GM19193 (cell line): ENCODE data around the gene VAV1.

Experiments used
- POLR2A ChIP-seq: IDR thresholded peaks from 4 replicates; pipeline ENCODE4 v1.6.1; 2011; ENCODE audit not compliant: insufficient read depth, insufficient read length; ENCODE audit errors: extremely low read depth

Gene VAV1

GRCh38 chr19:6838062-6838655, 65.7 kb downstream of the VAV1 start:
- no peak for TF ChIP-seq POLR2A

DNA sequence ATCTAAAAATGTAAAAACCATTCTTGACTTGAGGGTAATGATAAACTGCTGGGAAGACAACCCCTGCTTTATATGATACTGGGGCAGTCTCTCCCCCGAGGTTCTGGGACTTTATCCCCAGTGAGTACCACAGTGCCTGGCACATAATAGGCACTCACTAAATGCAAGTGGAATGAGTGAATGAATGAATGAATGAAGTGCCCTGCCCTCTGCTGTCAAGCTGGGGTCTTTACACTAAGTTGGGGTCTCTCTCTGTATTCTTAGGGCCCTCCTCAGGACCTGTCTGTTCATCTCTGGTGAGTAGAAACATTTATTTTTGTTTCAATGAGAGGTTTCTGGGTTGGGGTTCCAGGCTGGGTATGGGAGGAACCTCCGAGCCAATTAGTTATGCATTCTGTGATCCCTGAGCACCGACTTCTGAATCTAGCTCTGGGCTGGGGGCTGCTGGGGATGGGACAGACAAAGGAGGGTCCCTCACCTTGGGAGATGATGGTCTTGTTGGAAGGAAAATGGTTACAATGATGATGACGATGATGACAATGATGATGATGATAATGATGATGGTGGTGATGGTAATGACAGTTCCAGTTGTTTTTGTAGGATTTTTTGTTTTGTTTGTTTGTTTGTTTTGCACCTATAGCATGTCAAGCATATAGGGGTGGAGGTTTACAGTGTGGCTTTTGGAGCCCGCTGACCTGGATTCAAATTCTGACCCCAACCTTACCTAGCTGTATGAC, 70.5 kb downstream of the VAV1 start:
- no peak for TF ChIP-seq POLR2A

DNA sequence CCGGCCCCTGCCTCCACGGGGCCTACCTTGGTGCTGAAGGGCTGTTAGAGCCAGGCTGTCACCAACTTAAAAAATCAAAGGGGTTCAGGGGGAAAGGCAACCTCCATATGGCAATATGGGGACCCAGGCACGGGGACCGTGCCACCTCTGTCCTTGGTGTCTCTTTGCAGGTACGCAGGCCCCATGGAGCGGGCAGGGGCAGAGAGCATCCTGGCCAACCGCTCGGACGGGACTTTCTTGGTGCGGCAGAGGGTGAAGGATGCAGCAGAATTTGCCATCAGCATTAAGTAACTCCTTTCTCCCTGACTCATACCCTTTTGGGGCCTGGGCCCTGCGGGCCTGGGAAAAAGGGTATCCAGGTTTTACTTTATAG, 75.3 kb downstream of the VAV1 start:
- no peak for TF ChIP-seq POLR2A

- no peak for TF ChIP-seq POLR2A
These were observed 76.5 kb downstream of the VAV1 start for GRCh38 chr19:6848986-6849385.

- no peak for TF ChIP-seq POLR2A
These were observed 77.4 kb downstream of the VAV1 start for GRCh38 chr19:6849876-6850275.

GRCh38 chr19:6851359-6851758, 78.9 kb downstream of the VAV1 start:
- no peak for TF ChIP-seq POLR2A

- TF ChIP-seq POLR2A = no peak
These were observed 79.5 kb downstream of the VAV1 start for GRCh38 chr19:6852001-6852400.

DNA sequence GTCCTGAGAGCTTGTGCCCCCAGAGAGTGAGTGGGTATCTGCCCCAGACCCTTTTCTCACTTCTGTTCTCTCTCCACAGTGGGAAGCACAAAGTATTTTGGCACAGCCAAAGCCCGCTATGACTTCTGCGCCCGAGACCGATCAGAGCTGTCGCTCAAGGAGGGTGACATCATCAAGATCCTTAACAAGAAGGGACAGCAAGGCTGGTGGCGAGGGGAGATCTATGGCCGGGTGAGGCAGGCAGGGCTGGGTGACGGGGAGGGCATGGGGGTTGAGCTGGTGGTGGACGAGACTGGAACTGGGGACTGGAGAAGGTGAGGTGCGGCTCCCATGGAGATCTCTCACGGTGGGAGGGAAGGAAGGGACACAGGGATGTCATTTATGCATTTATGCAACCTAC, 81.4 kb downstream of the VAV1 start:
- no peak for TF ChIP-seq POLR2A

GRCh38 chr19:6854758-6855157, 82.2 kb downstream of the VAV1 start:
- no peak for TF ChIP-seq POLR2A

- TF ChIP-seq POLR2A = no peak
These were observed 84.4 kb downstream of the VAV1 start for GRCh38 chr19:6856749-6857372.

DNA sequence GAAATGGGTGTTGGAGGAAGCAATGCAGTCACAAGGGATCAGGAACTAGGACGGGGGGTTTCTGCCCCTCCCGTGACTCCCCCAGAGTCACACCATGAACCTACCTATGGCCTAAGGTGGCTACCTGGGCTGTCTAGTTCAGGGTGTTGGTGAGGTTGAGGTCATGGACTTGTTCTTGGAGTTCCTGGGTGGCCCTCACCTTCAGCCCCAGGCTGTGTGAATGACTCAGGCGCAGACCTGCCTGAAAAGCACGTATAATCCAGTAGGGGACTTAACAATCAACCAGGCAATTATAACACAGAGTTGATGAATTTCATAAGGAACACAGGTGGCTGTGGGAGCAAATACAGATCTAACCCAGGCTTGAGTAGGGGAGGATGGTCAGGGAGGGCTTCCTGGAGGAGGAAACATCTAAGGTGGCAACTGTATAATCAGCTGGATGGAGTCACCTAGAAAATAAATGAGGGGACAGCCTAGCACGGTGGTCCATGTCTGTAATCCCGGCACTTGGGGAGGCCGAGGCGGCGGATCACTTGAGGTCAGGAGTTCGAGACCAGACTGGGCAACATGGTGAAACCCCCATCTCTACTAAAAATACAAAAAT, 89.3 kb downstream of the VAV1 start:
- no peak for TF ChIP-seq POLR2A

DNA sequence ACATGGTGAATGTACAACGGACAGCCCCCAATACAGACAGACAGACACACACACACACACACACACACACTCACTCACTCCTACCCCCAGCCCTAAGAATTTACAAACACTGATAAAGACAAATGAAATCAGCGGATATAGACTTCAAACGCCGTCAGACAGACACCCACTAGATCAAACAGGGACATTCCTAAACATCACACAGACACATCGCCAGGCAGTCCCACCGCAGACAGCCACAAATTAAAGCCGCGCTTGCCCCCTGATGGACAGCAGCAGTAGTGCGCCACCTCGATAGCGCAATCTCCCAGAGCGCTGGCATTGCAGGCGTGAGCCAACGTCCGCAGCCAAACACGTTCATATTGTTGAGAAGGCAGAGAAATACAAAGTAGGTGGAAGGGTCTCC, 90.2 kb downstream of the VAV1 start:
- peak; percentile 35 for TF ChIP-seq POLR2A

DNA sequence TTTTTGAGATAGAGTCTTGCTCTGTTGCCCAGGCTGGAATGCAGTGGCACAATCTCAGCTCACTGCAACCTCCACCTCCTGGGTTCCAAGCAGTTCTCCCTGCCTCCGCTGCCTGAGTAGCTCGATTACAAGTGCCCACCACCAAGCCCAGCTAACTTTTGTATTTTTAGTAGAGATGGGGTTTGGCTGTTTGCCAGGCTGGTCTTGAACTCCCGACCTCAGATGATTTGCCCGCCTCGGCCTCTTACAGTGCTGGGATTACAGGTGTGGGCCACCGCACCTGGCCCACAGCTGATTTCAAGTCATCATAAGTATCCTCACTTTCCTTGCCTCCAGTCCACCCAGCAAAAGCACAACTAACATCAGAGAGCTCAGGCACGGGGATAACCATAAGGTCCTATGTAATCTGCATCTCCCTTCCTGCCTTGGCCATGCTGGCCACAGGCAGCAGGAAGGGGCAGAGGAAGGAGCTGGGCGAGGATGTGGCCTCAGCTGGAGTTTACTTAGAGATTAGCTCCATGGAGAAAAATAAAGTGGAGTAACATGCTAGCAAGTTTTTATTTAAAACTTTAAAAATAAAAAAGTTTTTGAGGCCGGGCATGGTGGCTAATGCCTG, 91.9 kb downstream of the VAV1 start:
- no peak for TF ChIP-seq POLR2A

DNA sequence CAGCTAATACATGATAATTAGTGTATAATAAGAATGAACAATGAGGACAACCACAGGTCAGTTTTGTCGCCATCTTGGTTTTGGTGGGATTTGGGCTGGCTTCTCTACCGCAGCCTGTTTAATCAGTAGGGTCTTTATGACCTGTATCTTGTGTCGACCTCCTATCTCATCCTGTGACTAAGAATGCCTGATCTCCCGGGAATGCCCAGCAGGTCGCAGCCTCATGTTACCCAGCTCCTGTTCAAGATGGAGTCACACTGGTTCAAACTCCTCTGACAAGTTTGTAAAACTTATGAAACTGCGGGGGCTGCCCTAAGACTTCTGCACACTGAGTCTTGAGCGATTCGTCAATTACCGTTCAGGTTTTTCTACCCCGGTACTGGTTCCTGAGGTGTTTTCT, 93.3 kb downstream of the VAV1 start:
- TF ChIP-seq POLR2A = no peak

DNA sequence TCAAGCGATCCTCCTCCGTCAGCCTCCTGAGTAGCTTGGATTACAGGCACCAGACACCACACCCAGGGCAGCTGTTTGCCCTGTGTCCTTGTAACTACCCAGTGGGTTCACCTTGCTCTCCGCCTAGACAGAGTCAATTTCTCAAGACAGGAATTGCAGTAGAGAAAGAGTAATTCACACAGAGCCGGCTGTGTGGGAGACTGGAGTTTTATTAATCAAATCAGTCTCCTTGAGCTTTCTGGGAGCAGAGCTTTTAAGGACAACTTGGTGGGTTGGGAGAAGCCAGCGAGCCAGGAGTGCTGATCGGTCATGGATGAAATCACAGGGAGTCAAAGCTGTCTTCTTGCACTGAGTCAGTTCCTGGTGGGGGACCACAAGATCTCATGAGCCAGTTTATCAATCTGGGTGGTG, 94.2 kb downstream of the VAV1 start:
- no peak for TF ChIP-seq POLR2A

GRCh38 chr19:6868351-6868750, 95.8 kb downstream of the VAV1 start:
- no peak for TF ChIP-seq POLR2A

GRCh38 chr19:6873708-6874431, 101.4 kb downstream of the VAV1 start:
- TF ChIP-seq POLR2A = no peak
